SK-N-MC (cell line): ENCODE measurements around the gene ANGPTL2.

ENCODE experiments used
- EZH2 ChIP-seq: fragments of 200-600 bp; sonication (generic); IDR thresholded peaks from one replicate; pipeline ENCODE4 v1.6.1; 2017; ENCODE audit warnings: antibody characterized with exemption
- POLR2AphosphoS5 ChIP-seq: IDR thresholded peaks from 2 replicates; pipeline ENCODE4 v1.6.1; 2012; ENCODE audit warnings: mild to moderate bottlenecking, low read depth, low read length, borderline replicate concordance

GRCh38 chr9:127170652-127171051 is 48.2 kb upstream of the ANGPTL2 start:
- no peak for TF ChIP-seq POLR2AphosphoS5
- TF ChIP-seq EZH2: no peak
